ENCODE measurements around the gene MOSPD2. TPM values are rescaled to one million over a fixed set of nuclear protein-coding genes. Genes with fewer than 3 reads are reported as not detected.

Gene MOSPD2
- total RNA-seq: 10 to 100 TPM; 10.8 to 21.4 (median 17.4) TPM

GRCh38 chrX:14872851-14873675, at the start of gene MOSPD2, which contains the start of gene FANCB:
Gene MOSPD2, plus strand, starts transcription at chrX:14873421. Its CDS starts 108 bp downstream, at chrX:14873529.
Gene FANCB, minus strand, starts transcription at chrX:14873069. Its CDS starts 7,559 bp downstream, at chrX:14865510.
- Histone ChIP-seq H3K36me3 (no peaks in the 10 kb centered on the region), H3K27me3 (no peaks in the 10 kb centered on the region), H3K9me3 (no peaks in the 10 kb centered on the region), H3K27ac (peak within 1 kb of the TSS; percentile 82 to 88 (median 86)), H3K4me1 (peaks cover 0 to 9% (median 3%) of the 10 kb centered on the region in 4 donors), H3K4me3 (peak within 1 kb of the TSS; percentile 59 to 86 (median 70))
- 0 to 38% methylated on average over 4 to 69 of the region's 78 CpGs for WGBS, 2 donors (ENCODE audit: low coverage in 1 of 2)
- DNase-seq: peak; percentile 95
- TF ChIP-seq EP300 (IDR thresholded peaks at IDR 0.05; ENCODE audit: low read depth): no peak
- TF ChIP-seq POLR2AphosphoS5 (IDR thresholded peaks at IDR 0.05): peak in 2 of 3 donors; percentile 66 to 71
- TF ChIP-seq POLR2A (IDR thresholded peaks at IDR 0.05): peak; percentile 61
- TF ChIP-seq CTCF (IDR thresholded peaks at IDR 0.05): no peak
- intact Hi-C loops (cut with DNase I; ENCODE audit: low total_unique reads) (no loop called here), in situ Hi-C loops (cut with MboI; ENCODE audit: low pct_ligation_motif_present in 1 of 4, low pct_unique_long_range_greater_than_20kb in 1 of 4, low sequenced_read_pairs in 3 of 4) (no loop called here)

- no peaks in the 10 kb centered on the region for H3K9me3 ChIP-seq
- no peaks in the 10 kb centered on the region for H3K4me1 ChIP-seq
- intact Hi-C loops (cut with DNase I; ENCODE audit: low total_unique reads): no loop called here
- no peak overlapping the region for H3K4me3 ChIP-seq
- TF ChIP-seq CTCF (IDR thresholded peaks at IDR 0.05) (no peak), POLR2AphosphoS5 (IDR thresholded peaks at IDR 0.05) (no peak), POLR2A (IDR thresholded peaks at IDR 0.05) (no peak), EP300 (IDR thresholded peaks at IDR 0.05; ENCODE audit: low read depth) (no peak)
- DNase-seq: no peak
- H3K27ac ChIP-seq: no peak overlapping the region
- no peaks in the 10 kb centered on the region for H3K36me3 ChIP-seq
- in situ Hi-C loops (cut with MboI; ENCODE audit: low pct_ligation_motif_present in 1 of 4, low pct_unique_long_range_greater_than_20kb in 1 of 4, low sequenced_read_pairs in 3 of 4): no loop called here
- no peaks in the 10 kb centered on the region for H3K27me3 ChIP-seq
Measured at GRCh38 chrX:14825851-14826250, 47.4 kb upstream of the MOSPD2 start.

GRCh38 chrX:14826319-14826718, 46.9 kb upstream of the MOSPD2 start:
- Histone ChIP-seq H3K27ac (no peak overlapping the region), H3K27me3 (no peaks in the 10 kb centered on the region), H3K4me3 (no peak overlapping the region), H3K4me1 (no peaks in the 10 kb centered on the region), H3K36me3 (no peaks in the 10 kb centered on the region), H3K9me3 (no peaks in the 10 kb centered on the region)
- intact Hi-C loops (cut with DNase I; ENCODE audit: low total_unique reads): no loop called here
- no peak for DNase-seq
- TF ChIP-seq POLR2A (IDR thresholded peaks at IDR 0.05) (no peak), POLR2AphosphoS5 (IDR thresholded peaks at IDR 0.05) (no peak), CTCF (IDR thresholded peaks at IDR 0.05) (no peak), EP300 (IDR thresholded peaks at IDR 0.05; ENCODE audit: low read depth) (no peak)
- in situ Hi-C loops (cut with MboI; ENCODE audit: low pct_ligation_motif_present in 1 of 4, low pct_unique_long_range_greater_than_20kb in 1 of 4, low sequenced_read_pairs in 3 of 4): no loop called here
- WGBS, 2 donors (ENCODE audit: low coverage in 1 of 2): 75 to 80% methylated on average over 1 to 3 of the region's 3 CpGs

DNA sequence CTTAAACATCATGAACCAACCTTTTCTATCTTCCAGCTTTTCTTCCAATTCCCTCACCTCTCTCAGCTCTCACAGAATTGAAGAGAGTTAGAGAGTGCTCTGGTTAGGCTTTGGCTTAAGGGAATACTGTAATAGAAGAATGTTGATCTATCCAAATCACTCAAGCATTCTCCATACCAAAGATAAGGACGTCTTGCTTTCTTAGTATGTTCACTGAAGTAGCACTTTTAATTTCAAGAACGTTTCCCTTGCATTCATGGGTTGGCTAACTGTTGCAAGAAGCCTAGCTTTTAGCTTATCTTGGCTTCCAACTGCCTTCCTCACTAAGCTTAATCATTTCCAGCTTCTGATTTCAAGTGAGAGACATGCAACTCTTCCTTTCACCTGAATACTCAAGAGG, 43.6 kb upstream of the MOSPD2 start:
- H3K27me3 ChIP-seq: no peaks in the 10 kb centered on the region
- no peak overlapping the region for H3K27ac ChIP-seq
- in situ Hi-C loops (cut with MboI; ENCODE audit: low pct_ligation_motif_present in 1 of 4, low pct_unique_long_range_greater_than_20kb in 1 of 4, low sequenced_read_pairs in 3 of 4) (no loop called here), intact Hi-C loops (cut with DNase I; ENCODE audit: low total_unique reads) (no loop called here)
- H3K36me3 ChIP-seq: no peaks in the 10 kb centered on the region
- no peak for DNase-seq
- no peaks in the 10 kb centered on the region for H3K4me1 ChIP-seq
- no peak for TF ChIP-seq POLR2A (IDR thresholded peaks at IDR 0.05)
- no peak for TF ChIP-seq CTCF (IDR thresholded peaks at IDR 0.05)
- no peak for TF ChIP-seq EP300 (IDR thresholded peaks at IDR 0.05; ENCODE audit: low read depth)
- no peak for TF ChIP-seq POLR2AphosphoS5 (IDR thresholded peaks at IDR 0.05)
- no peaks in the 10 kb centered on the region for H3K9me3 ChIP-seq
- WGBS, 2 donors (ENCODE audit: low coverage in 1 of 2): 68 to 100% methylated on average over 2 of the region's 2 CpGs
- H3K4me3 ChIP-seq: no peak overlapping the region

All from transverse colon (tissue), 4 donors.